B cell (primary cell): ENCODE results near the gene COL4A1. TPM values are rescaled to one million over a fixed set of nuclear protein-coding genes. Genes with fewer than 3 reads are reported as not detected.

Source experiments
- ATAC-seq: fragments of 200-7000 bp; cut with Tn5 transposase; one replicate; pipeline ENCODE4 v1.10.0; 2021; ENCODE audit warnings: low read depth, mild to moderate bottlenecking, moderate number of reproducible peaks, moderate library complexity
- CTCF ChIA-PET: fragments of 350-600 bp; sonication (Branson Sonifier 250); formaldehyde crosslinking; loops from one replicate; lab custom pipeline; 2021; ENCODE audit warnings: antibody characterized with exemption, inconsistent platforms; lab: Charles Lee
- POLR2A ChIA-PET: fragments of 350-600 bp; sonication (Branson Sonifier 250); formaldehyde crosslinking; loops from one replicate; lab custom pipeline; 2021; ENCODE audit warnings: antibody characterized with exemption; lab: Charles Lee
- DNase-seq: peaks from one replicate; pipeline ENCODE4 v3.0.0; 2013
- H2AFZ ChIP-seq: 2 replicates; pipeline ENCODE4 v1.6.1; 2012; ENCODE audit warnings: mild to moderate bottlenecking, low read depth, low read length; ENCODE audit not compliant: insufficient read depth, poor library complexity, severe bottlenecking
- H3K27ac ChIP-seq, 2 donors: 1 replicate in 1 of 2; 2 replicates in 1 of 2; pipeline ENCODE4 v1.5.1; 2012 to 2013; ENCODE audit warnings: low read length in 2 of 2, mild to moderate bottlenecking in 2 of 2, moderate library complexity in 1 of 2
- H3K27me3 ChIP-seq, 4 experiments: fragments of 200-600 bp in 1 of 4; sonication (generic) in 1 of 4; replicated peaks in 1 of 4; 1 replicate in 2 of 4; 2 replicates in 2 of 4; pipeline versions ENCODE4 v1.6.1 to v1.7.0; 2013 to 2016; ENCODE audit warnings: low read length in 3 of 4, mild to moderate bottlenecking in 2 of 4, mixed read lengths in 1 of 4, moderate library complexity in 1 of 4; ENCODE audit not compliant: insufficient read depth in 4 of 4, control insufficient read depth in 3 of 4; ENCODE audit errors: control extremely low read depth in 1 of 4
- H3K36me3 ChIP-seq, 2 experiments: replicated peaks in 1 of 2; 1 replicate in 1 of 2; 2 replicates in 1 of 2; pipeline versions ENCODE4 v1.6.1 to v1.7.1; 2013; ENCODE audit warnings: low read length in 1 of 2; ENCODE audit not compliant: insufficient read depth in 2 of 2, control insufficient read depth in 1 of 2; ENCODE audit errors: control extremely low read depth in 1 of 2, extremely low read depth in 1 of 2
- H3K4me1 ChIP-seq, 2 donors: fragments of 200-600 bp in 1 of 2; sonication (generic) in 1 of 2; 1 replicate in 1 of 2; 2 replicates in 1 of 2; pipeline versions ENCODE4 v1.5.1 to v1.6.1; 2013 to 2017; ENCODE audit warnings: low read length in 2 of 2; ENCODE audit not compliant: control insufficient read depth in 2 of 2, insufficient read depth in 2 of 2
- H3K4me2 ChIP-seq: replicated peaks from 2 replicates; pipeline ENCODE3; 2012; ENCODE audit warnings: mild to moderate bottlenecking, low read depth, low read length; ENCODE audit not compliant: poor library complexity, severe bottlenecking
- H3K4me3 ChIP-seq, 5 experiments: fragments of 200-600 bp in 1 of 5; sonication (generic) in 1 of 5; 1 replicate in 3 of 5; 2 replicates in 2 of 5; pipeline versions ENCODE4 v1.5.1 to v1.7.0; 2011 to 2016; ENCODE audit warnings: low read length in 4 of 5, mild to moderate bottlenecking in 4 of 5, low read depth in 2 of 5, control low read depth in 1 of 5, moderate library complexity in 1 of 5; ENCODE audit not compliant: insufficient read depth in 1 of 5; ENCODE audit errors: control extremely low read depth in 1 of 5, extremely low read depth in 1 of 5
- H3K79me2 ChIP-seq: fragments of 200-600 bp; sonication (generic); one replicate; pipeline ENCODE4 v1.6.0; 2016; ENCODE audit warnings: low read length; ENCODE audit not compliant: control insufficient read depth, insufficient read depth
- H3K9ac ChIP-seq: fragments of 200-600 bp; sonication (generic); 2 replicates; pipeline ENCODE4 v1.6.1; 2017; ENCODE audit warnings: mild to moderate bottlenecking, low read length, moderate library complexity
- H3K9me3 ChIP-seq, 3 donors: one replicate each; pipeline versions ENCODE4 v1.6.1 to v1.7.1; 2013; ENCODE audit warnings: low read length in 2 of 3; ENCODE audit not compliant: control insufficient read depth in 2 of 3, insufficient read depth in 1 of 3; ENCODE audit errors: control extremely low read depth in 1 of 3
- H4K20me1 ChIP-seq: 2 replicates; pipeline ENCODE4 v1.6.0; 2012; ENCODE audit warnings: mild to moderate bottlenecking, low read length; ENCODE audit not compliant: insufficient read depth, control insufficient read depth, poor library complexity, severe bottlenecking
- H3K27ac Mint-ChIP-seq: one replicate; pipeline ENCODE4 v1.8.0; 2021; ENCODE audit warnings: mixed read lengths
- H3K27me3 Mint-ChIP-seq: one replicate; pipeline ENCODE4 v1.8.0; 2021; ENCODE audit warnings: mixed read lengths
- H3K4me1 Mint-ChIP-seq: one replicate; pipeline ENCODE4 v1.8.0; 2021; ENCODE audit warnings: mixed read lengths
- H3K4me3 Mint-ChIP-seq: one replicate; pipeline ENCODE4 v1.8.0; 2021; ENCODE audit warnings: mixed read lengths
- H3K9me3 Mint-ChIP-seq: one replicate; pipeline ENCODE4 v1.8.0; 2022; ENCODE audit warnings: mixed read lengths; ENCODE audit not compliant: insufficient read depth
- EZH2 ChIP-seq: IDR thresholded peaks from 2 replicates; pipeline ENCODE4 v1.6.1; 2012; ENCODE audit warnings: borderline replicate concordance, low read depth, mild to moderate bottlenecking, moderate library complexity, low read length; ENCODE audit not compliant: insufficient read depth, poor library complexity, severe bottlenecking
- WGBS: methylation state at CpG from one replicate; pipeline ENCODE4 v1.1.5; 2013; ENCODE audit warnings: missing lambda C conversion rate; ENCODE audit not compliant: insufficient coverage; 5-methylcytosine and 5-hydroxymethylcytosine counted together
- intact Hi-C: fragments of 100-400 bp; cut with micrococcal nuclease; formaldehyde crosslinking; loops from one replicate; pipeline ENCODE4 v1.10.0; 2022
- polyA plus RNA-seq: library from polyadenylated mRNA; depleted of rRNA; stranded (reverse); fragments of >200 nt; gene quantifications from 2 replicates; pipeline ENCODE4 v1.2.3, GENCODE V29; 2012
- total RNA-seq, 2 donors: library from RNA; stranded (reverse); fragments of 120-200 nt in 1 of 2; gene quantifications; 1 replicate in 1 of 2; 2 replicates in 1 of 2; pipeline versions ENCODE4 v1.2.3 to v1.2.4, GENCODE V29; 2013 to 2022
- TF ChIP-seq, protein P1 (sequence below): fragments of 200-600 bp; IDR thresholded peaks from one replicate; pipeline ENCODE4 v1.8.0; 2022; ENCODE audit warnings: antibody characterized with exemption, mild to moderate bottlenecking

COL4A1 gene
- total and polyA plus RNA-seq, 2 donors (not counting 1 experiment from before 2014, with no cell fraction given), result not detected

DNA sequence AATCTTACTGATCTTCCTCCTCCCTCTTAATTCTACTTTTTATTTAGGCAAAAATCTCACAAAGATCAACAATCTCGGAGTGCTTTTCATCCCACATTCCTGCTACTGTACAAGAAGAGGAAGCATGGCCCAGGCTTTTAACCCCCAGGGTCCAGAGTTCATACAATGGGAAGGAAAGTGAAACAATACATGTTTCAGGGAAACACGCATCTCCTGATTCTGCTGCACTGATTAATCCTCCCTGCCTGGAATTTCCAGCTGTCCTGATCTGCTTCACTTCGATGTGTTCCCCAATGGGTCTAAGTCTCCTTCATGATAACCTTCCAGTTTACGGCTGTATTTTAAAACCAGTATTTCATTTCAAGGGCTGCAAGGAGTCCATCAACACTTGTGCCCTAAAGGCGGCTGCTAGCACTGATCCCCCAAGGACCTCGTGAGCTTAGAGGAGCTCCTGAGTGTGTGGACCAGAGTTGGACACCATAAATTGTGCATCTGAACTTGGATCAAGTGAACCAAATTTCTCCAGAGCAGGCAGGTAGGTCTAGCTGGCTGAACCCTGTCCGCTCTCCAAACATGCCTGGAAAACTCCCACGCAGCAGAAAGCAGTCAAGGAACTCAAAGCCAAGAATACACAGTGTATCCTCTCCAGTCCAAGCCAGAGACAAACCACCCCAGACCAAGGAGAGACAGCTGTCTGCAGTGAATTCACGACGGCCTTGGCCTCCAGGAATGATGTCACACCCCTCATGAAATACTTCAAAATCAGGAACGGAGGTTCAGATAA is 44.3 kb downstream of the COL4A1 start:
- no peak overlapping the region for H3K4me3 Mint-ChIP-seq
- CTCF ChIA-PET, result no interaction called here
- H3K4me2 ChIP-seq, result no peak overlapping the region

DNA sequence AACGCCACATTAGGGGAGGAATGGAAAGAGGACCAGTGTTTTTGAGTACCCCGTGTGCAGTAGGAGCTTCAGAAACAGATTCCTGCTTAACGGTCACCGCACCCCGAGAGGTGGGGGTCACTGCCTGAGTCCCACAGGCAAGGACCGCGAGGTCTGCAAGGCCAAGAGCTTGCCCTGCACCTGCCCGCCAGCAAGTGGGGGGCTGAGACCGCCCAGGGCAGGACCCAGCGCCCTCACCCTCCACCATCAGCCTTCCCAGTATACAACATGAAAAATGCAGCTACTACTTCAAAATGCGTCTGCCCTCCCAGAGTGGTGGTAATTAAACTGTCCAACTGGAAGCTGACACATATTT is 44.9 kb downstream of the COL4A1 start:
- H3K4me1 ChIP-seq, result no peaks in the 10 kb centered on the region
- intact Hi-C loops, result no loop called here
- no peaks in the 10 kb centered on the region for H3K36me3 ChIP-seq
- no peak for ATAC-seq
- ChIA-PET POLR2A (no interaction called here), CTCF (interaction anchor here (0.6 kb wide), 1 partner anchor 19 kb away, joined by 3 read pairs; no protein-coding TSS in a partner anchor)
- peaks cover 0 to 2% (median 0%) of the 10 kb centered on the region in 4 experiments for H3K27me3 ChIP-seq
- Mint-ChIP-seq H3K9me3 (no peaks in the 10 kb centered on the region), H3K4me1 (no peaks in the 10 kb centered on the region), H3K27me3 (peaks cover 16% of the 10 kb centered on the region), H3K4me3 (no peak overlapping the region), H3K27ac (no peak overlapping the region)
- H3K9me3 ChIP-seq, result peaks cover 0 to 3% (median 0%) of the 10 kb centered on the region in 3 donors
- no peaks in the 10 kb centered on the region for H4K20me1 ChIP-seq
- no peaks in the 10 kb centered on the region for H3K79me2 ChIP-seq
- 86% methylated on average over 9 of the region's 11 CpGs for WGBS
- H3K9ac ChIP-seq, result no peak overlapping the region
- no peak overlapping the region for H2AFZ ChIP-seq
- no peak overlapping the region for H3K4me3 ChIP-seq
- no peak overlapping the region for H3K4me2 ChIP-seq
- H3K27ac ChIP-seq, result no peak overlapping the region
- no peak for DNase-seq
- TF ChIP-seq EZH2, result no peak
- TF ChIP-seq, protein P1, sequence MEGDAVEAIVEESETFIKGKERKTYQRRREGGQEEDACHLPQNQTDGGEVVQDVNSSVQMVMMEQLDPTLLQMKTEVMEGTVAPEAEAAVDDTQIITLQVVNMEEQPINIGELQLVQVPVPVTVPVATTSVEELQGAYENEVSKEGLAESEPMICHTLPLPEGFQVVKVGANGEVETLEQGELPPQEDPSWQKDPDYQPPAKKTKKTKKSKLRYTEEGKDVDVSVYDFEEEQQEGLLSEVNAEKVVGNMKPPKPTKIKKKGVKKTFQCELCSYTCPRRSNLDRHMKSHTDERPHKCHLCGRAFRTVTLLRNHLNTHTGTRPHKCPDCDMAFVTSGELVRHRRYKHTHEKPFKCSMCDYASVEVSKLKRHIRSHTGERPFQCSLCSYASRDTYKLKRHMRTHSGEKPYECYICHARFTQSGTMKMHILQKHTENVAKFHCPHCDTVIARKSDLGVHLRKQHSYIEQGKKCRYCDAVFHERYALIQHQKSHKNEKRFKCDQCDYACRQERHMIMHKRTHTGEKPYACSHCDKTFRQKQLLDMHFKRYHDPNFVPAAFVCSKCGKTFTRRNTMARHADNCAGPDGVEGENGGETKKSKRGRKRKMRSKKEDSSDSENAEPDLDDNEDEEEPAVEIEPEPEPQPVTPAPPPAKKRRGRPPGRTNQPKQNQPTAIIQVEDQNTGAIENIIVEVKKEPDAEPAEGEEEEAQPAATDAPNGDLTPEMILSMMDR, result no peak

More for the DNA sequence above, 44.3 kb downstream of the COL4A1 start:
- Mint-ChIP-seq H3K27ac (no peak overlapping the region), H3K27me3 (peaks cover 16% of the 10 kb centered on the region), H3K9me3 (no peaks in the 10 kb centered on the region), H3K4me1 (no peaks in the 10 kb centered on the region)
- H3K9ac ChIP-seq, result no peak overlapping the region
- 72% methylated on average over 8 of the region's 11 CpGs for WGBS
- peaks cover 0 to 2% (median 0%) of the 10 kb centered on the region in 4 experiments for H3K27me3 ChIP-seq
- no peaks in the 10 kb centered on the region for H3K36me3 ChIP-seq
- POLR2A ChIA-PET, result no interaction called here
- H3K4me3 ChIP-seq, result no peak overlapping the region
- peaks cover 0 to 3% (median 0%) of the 10 kb centered on the region in 3 donors for H3K9me3 ChIP-seq
- intact Hi-C loops, result no loop called here
- DNase-seq, result no peak
- H4K20me1 ChIP-seq, result no peaks in the 10 kb centered on the region
- H3K27ac ChIP-seq, result no peak overlapping the region
- H2AFZ ChIP-seq, result no peak overlapping the region
- H3K79me2 ChIP-seq, result no peaks in the 10 kb centered on the region
- TF ChIP-seq EZH2, result no peak
- TF ChIP-seq, protein P1, result no peak
- no peak for ATAC-seq
- no peaks in the 10 kb centered on the region for H3K4me1 ChIP-seq
